Measurements from ENCODE around the gene GFER.
"Not testable (repeated sequence)": the region's sequence is repeated elsewhere in the genome, so short reads cannot be mapped to it uniquely, and the experiment has no call there.

GFER gene

GRCh38 chr16:2025251-2025650 lies 41.3 kb downstream of the GFER start:
- no peak for DNase-seq (ENCODE audit: extremely low read depth in 1 of 2, low read depth in 1 of 2)

DNA sequence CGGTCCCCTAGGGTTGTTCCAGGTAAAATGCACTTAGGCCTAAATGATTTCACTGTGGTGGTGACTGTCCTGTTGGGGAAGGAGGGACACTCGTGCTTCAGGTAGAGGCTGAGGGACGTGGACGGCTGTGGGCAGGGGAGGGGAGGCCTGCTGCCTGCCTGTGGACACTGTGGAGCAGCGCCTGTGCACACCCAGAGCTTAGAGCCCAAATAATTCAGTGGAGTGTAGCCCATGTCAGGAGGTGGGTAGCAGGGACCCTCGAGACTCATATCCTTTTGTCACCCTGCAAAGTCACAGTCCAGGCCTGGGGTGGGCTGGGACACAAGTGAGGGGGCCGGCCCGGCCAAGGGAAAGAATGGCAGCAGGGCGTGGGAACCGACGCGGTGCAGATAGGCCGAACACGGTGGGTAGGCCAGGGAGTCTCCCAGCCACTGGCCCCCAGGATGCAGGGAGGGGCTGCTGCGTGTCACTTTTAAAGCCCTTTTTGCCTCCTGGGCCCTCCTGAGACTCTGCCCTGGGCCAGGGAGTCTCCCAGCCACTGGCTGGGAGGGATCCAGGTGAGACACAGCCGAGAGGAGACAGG lies 42.0 kb downstream of the GFER start:
- DNase-seq (ENCODE audit: extremely low read depth in 1 of 2, low read depth in 1 of 2) = no peak

GRCh38 chr16:2026461-2027023 lies 42.5 kb downstream of the GFER start, which contains the start of gene NHERF2:
TSS of gene NHERF2 (plus strand) at chr16:2026902. CDS start at chr16:2027006, 104 bp downstream.
- no peak for DNase-seq (ENCODE audit: extremely low read depth in 1 of 2, low read depth in 1 of 2)

DNA sequence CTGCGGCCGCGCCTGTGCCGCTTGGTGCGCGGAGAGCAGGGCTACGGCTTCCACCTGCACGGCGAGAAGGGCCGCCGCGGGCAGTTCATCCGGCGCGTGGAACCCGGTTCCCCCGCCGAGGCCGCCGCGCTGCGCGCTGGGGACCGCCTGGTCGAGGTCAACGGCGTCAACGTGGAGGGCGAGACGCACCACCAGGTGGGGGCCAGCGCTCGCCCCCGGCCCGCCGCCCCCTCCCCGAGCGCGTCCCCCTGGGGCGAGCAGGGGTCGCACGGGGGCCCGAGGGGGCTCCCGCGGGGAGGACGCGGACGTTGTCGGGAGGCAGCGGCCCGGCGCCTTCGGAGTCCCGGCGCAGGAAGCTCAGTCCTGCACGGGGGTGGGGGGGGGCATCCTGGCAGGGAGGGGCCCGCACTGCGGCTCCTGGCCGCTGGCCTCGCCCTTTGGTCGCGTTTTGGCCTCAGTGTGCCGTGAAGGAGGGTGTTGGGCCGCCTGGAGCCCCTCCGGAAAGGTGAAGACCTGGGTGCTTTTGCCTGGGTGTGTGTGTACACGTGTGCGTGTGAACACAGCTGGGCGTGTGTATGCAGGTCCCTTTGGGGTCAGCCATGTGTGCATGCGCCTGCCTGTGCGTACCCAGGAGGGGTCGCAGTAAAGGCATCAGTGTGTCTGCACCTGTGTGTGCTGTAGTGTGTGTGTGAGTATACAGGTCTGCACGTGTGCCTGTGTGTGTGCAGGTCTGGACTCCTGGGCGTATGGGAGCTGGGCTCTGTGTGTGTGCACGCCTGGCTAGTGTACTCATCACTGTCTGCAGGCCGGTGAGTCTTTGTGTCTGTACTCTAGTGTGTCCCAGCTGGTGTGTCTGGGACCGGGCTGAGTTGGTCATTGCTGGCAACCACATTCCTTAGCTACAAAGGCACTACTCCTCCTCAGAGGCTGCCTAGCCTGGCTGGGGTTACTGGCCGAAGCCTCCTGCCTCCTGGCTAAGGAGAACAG lies 43.3 kb downstream of the GFER start:
- no peak for DNase-seq (ENCODE audit: extremely low read depth in 1 of 2, low read depth in 1 of 2)

DNA sequence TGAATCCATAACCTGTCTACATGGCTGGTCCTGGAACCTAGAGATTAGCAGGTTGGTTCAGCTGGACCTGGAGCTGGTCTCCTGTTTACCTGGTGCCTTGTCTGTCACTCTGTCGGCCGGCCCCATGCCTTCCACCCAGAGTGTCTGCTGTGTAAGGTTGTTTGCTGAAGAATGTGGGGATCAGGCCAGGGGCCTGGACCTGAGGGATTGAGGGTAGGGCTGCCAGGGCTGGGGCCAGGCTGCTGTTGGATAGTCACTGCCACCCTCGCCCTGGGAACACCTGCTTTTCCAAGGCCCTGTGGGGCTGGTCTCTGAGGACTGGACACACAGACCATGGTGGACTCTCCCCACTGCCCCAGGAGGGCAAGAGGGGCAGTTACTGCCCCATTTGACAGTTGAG lies 44.2 kb downstream of the GFER start:
- DNase-seq (ENCODE audit: extremely low read depth in 1 of 2, low read depth in 1 of 2) = no peak

- no peak for DNase-seq (ENCODE audit: extremely low read depth in 1 of 2, low read depth in 1 of 2)
These were observed 44.7 kb downstream of the GFER start for GRCh38 chr16:2028620-2029220.

DNA sequence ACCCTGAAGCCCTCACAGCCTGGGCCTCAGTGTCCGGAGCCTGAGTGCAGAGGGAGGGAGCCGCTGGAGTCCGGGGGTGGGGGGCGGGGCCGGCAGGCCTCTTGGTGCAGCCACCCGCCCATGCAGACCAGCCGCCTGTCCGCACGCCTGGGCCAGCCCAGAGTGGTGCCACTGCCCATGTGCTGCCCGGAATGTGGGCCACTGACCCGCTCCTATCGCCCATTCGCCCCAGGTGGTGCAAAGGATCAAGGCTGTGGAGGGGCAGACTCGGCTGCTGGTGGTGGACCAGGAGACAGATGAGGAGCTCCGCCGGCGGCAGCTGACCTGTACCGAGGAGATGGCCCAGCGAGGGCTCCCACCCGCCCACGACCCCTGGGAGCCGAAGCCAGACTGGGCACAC lies 45.4 kb downstream of the GFER start:
- no peak for DNase-seq (ENCODE audit: extremely low read depth in 1 of 2, low read depth in 1 of 2)

DNA sequence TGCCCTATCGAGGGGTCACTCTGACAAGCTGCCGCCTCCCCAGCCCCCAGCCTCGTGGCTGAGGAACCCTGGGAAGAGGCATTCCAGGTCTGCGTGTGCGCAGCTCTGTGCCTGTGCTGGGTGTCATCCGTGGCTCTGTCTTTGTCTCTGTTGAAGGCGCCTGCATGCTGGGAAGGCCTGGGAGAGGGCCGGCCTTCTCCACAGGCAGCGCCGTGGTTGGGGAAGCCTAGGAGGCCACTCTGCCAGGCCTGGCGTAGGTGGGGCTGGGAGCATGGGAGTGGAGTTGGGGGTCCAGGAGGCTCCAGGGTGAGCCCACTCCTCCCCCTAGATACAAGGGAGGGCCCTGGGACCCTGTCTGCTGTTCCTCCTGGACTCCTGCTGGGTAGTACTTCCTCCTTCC lies 46.0 kb downstream of the GFER start:
- no peak for DNase-seq (ENCODE audit: extremely low read depth in 1 of 2, low read depth in 1 of 2)

DNA sequence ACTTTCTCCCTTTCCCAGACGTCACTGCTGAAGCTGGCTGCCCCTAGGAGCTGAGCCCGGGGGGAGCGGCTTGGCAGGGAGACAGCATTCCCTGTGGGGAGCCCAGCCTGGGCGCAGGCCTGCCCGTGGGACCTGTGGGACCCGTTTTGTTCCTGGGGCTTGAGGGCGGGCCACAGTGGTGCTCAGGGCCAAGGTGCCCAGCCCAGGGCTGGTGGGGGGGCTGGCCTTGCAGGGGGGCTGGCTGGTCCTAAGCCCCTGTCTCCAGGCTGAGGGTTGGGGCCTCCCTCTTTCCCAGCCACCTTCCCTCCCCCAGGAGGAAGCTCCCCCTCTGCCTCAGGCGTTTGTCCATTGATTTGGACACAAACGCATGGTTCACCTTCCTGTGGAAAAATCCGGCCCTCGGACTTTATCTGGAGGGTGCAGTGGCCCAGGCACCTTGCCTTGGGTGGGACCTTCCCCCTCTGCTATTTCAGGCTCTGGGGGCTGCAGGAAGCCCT lies 47.1 kb downstream of the GFER start:
- no peak for DNase-seq (ENCODE audit: extremely low read depth in 1 of 2, low read depth in 1 of 2)

- DNase-seq (ENCODE audit: extremely low read depth in 1 of 2, low read depth in 1 of 2) = no peak
These were observed 48.5 kb downstream of the GFER start for GRCh38 chr16:2032285-2033056.

GRCh38 chr16:2033057-2033908 lies 49.3 kb downstream of the GFER start:
- no peak for DNase-seq (ENCODE audit: extremely low read depth in 1 of 2, low read depth in 1 of 2)

DNA sequence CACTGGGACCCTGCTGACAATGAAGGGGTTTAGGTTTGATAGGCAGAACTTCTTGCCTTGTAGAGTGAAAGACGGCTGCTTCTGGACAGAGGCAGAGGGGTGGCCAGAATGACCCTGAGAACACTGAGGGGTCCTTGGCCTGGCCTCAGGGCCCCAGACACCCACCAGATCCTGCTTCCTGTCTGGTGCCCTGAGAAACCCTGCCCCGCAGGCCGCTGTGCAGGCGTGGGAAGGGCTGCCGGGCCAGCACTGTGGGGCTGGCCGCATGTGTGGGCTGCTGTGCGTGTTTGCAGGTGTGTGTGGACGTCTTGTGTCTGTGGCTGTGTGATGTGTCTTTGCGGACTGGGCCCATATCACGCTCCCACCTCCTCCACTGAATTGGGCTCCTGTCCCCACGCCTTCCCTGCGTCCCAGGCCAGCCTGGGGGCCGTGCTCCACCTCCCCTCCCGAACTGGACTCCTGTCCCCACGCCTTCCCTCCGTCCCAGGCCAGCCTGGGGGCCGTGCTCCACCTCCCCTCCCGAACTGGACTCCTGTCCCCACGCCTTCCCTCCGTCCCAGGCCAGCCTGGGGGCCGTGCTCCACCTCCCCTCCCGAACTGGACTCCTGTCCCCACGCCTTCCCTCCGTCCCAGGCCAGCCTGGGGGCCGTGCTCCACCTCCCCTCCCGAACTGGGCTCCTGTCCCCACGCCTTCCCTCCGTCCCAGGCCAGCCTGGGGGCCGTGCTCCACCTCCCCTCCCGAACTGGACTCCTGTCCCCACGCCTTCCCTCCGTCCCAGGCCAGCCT lies 50.1 kb downstream of the GFER start:
- not testable (repeated sequence) for DNase-seq (ENCODE audit: extremely low read depth in 1 of 2, low read depth in 1 of 2)

- DNase-seq (ENCODE audit: extremely low read depth in 1 of 2, low read depth in 1 of 2) = no peak
These were observed 50.9 kb downstream of the GFER start for GRCh38 chr16:2034696-2035430.

DNA sequence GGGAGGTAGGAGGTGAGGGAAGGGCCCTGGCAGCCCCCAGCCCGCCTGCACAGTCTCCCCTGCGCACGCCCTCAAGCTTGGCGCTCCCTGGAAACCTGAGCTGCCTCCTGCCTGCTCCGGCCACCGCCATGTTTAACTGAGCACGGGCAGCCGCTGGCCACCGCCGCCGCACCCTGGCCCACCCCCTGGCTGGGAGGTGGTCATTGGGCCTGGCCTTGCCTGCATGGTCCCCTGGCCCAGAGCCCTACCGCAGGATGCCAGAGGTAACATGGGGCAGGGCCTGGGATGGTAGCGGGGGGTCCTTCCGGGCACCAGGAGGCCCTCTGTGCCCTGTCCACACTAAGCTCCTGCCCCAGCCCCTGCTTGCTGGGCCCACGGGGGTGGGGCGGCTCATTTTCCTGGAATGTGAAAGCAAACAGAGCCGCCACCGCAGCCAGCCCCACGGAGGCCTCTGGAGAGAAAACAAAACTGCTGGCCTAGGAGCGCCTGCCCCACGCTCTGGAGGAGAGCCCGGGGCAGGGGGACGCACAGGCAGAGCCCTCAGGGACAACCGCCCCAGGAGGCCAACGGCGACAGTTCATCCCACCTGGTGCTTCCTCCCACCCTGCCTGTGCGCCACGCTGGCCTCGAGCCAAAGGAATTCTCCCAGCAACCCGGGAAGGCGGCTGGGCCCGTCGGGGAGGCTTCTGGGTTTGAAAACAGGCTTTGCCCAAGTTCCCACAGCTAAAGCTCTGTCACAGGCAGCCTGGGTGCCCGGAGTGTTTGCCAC lies 51.6 kb downstream of the GFER start:
- no peak for DNase-seq (ENCODE audit: extremely low read depth in 1 of 2, low read depth in 1 of 2)

DNA sequence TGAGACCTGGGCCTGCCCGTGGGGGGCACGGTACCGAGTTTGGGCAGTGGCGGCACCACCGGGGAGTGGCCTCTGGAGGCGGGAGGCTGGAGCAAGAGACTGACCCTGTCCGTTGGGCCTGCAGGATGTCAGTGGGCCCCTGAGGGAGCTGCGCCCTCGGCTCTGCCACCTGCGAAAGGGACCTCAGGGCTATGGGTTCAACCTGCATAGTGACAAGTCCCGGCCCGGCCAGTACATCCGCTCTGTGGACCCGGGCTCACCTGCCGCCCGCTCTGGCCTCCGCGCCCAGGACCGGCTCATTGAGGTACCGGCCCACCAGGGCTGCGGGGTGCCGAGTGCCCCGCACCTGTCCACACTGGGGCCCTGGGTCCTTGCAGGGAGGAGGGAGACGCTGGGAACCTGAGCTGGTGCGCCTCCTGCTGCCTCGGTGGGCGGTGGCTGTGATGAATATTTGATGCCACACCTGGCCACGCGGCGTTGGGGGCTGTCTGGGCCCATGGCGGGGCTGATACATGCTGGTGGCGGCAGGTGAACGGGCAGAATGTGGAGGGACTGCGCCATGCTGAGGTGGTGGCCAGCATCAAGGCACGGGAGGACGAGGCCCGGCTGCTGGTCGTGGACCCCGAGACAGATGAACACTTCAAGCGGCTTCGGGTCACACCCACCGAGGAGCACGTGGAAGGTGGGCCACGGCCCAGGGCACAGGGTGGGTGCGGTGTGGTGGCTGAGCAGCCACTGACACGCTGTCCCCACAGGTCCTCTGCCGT lies 52.4 kb downstream of the GFER start:
- DNase-seq (ENCODE audit: extremely low read depth in 1 of 2, low read depth in 1 of 2) = no peak

DNA sequence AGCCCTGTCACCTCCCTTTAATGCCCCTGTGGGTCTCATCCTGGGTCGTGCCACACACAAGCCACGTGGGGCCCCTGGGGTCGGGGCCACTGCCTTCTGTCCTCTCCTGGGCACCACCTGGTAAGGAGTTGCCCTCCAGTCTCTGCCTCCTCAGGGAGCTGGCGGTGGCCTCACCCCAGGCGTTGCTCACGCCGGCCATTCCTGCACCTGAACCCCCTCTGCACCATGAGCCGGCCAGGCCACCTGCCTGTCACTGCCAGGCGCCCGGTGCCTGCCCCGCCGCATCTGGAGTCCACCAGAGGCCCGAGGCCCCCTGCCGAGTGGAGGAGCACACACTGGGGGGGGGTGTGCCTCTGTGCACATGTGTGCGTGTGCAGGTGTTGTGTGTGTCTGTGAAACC lies 53.1 kb downstream of the GFER start:
- DNase-seq (ENCODE audit: extremely low read depth in 1 of 2, low read depth in 1 of 2) = no peak

Measured in stimulated activated CD8-positive, alpha-beta memory T cell treated with anti-CD3 and anti-CD28 coated beads, Interleukin-7, amount 100 ng/mL, for 48 hours (primary cell).